Measurements from ENCODE around the gene ABHD10. TPM values are rescaled to one million over a fixed set of nuclear protein-coding genes. Genes with fewer than 3 reads are reported as not detected.

ABHD10 gene
- total and polyA plus RNA-seq, 10 of the 15 experiments (the other 5 are each of a cell fraction or from before 2014, with no cell fraction given): 12.3 to 51.0 (median 28.9) TPM

GRCh38 chr3:112012205-112012992 lies 33.6 kb downstream of the ABHD10 start:
- no peaks in the 10 kb centered on the region for H3K9me3 ChIP-seq (replicated peaks; ENCODE audit: control insufficient read depth, insufficient read depth, low read length)
- DNase-seq (ENCODE audit: low read depth, low spot score) (no peak), FAIRE-seq (no peak), ATAC-seq (no peak)
- WGBS (ENCODE audit: insufficient coverage, insufficient replicate concordance, low lambda C conversion rate, missing lambda C conversion rate): 63% methylated on average over 6 of the region's 6 CpGs
- in situ Hi-C loops (cut with MboI) (no loop called here), intact Hi-C loops (cut with micrococcal nuclease; ENCODE audit: unreplicated experiment) (no loop called here)
- BruUV-seq (replicated peaks): no TSS peak
- no peak overlapping the region for H2AFZ ChIP-seq (ENCODE audit: control insufficient read depth, low read depth, low read length)
- no peaks in the 10 kb centered on the region for H3K4me1 ChIP-seq (ENCODE audit: control insufficient read depth, insufficient read depth, low read length)
- no peak overlapping the region for H3K9ac ChIP-seq (ENCODE audit: control insufficient read depth, insufficient read depth, low read length)
- ChIA-PET RAD21 (ENCODE audit: unreplicated experiment) (interaction anchor here (0.5 to 6.0 kb wide), 27 partner anchors 9 to 963 kb away, joined by 3 to 158 read pairs (median 8); partner anchors contain the start of genes ABHD10, CD200R1, PHLDB2 and TAGLN3), POLR2A (interaction anchor here (0.6 to 2.5 kb wide), 5 partner anchors 8 to 304 kb away, joined by 5 to 9 read pairs (median 8); partner anchors contain the start of gene ABHD10), CTCF (interaction anchor here (0.8 to 10.9 kb wide), 34 partner anchors 9 to 343 kb away, joined by 3 to 467 read pairs (median 12); partner anchors contain the start of genes ABHD10, PHLDB2, TAGLN3 and TMPRSS7), SMC1A (ENCODE audit: uncharacterized antibody, unreplicated experiment) (interaction anchor here (0.5 to 15.1 kb wide), 27 partner anchors 17 to 344 kb away, joined by 3 to 417 read pairs (median 7); partner anchors contain the start of genes ABHD10 and TAGLN3)
- H3K36me3 ChIP-seq (ENCODE audit: control insufficient read depth in 2 of 2, insufficient read depth in 2 of 2, low read length in 1 of 2): no peaks in the 10 kb centered on the region
- H3K79me2 ChIP-seq (ENCODE audit: control insufficient read depth, insufficient read depth, low read length): no peaks in the 10 kb centered on the region
- H3K4me2 ChIP-seq (ENCODE audit: control insufficient read depth, insufficient read depth): no peak overlapping the region
- no peaks in the 10 kb centered on the region for H4K20me1 ChIP-seq (ENCODE audit: control insufficient read depth, insufficient read depth)
- no peak overlapping the region for H3K4me3 ChIP-seq
- no peaks in the 10 kb centered on the region; a peak in 1 of 4 replicates for H3K27me3 ChIP-seq (replicated peaks in 1 of 2; ENCODE audit: control insufficient read depth in 2 of 2, insufficient read depth in 2 of 2, low read length in 1 of 2)
- no peak overlapping the region for H3K27ac ChIP-seq (ENCODE audit: control insufficient read depth, insufficient read depth)
- no peak for TF ChIP-seq PAX5 (IDR thresholded peaks at IDR 0.05; ENCODE audit: borderline replicate concordance, low read depth, low read length)
- no peak for TF ChIP-seq E2F8 (IDR thresholded peaks at IDR 0.05; ENCODE audit: low read depth, partially characterized antibody)
- no peak for TF ChIP-seq POLR2AphosphoS2 (IDR thresholded peaks at IDR 0.05; ENCODE audit: low read depth, low read length)
- TF ChIP-seq SIX5 (IDR thresholded peaks at IDR 0.05; ENCODE audit: low read depth, low read length, severe bottlenecking): no peak
- TF ChIP-seq CBX3 (IDR thresholded peaks at IDR 0.05; ENCODE audit: borderline replicate concordance, low read depth): no peak
- no peak for TF ChIP-seq ELK1 (IDR thresholded peaks at IDR 0.05; ENCODE audit: low read depth, low read length)
- no peak for TF ChIP-seq CBX5 (IDR thresholded peaks at IDR 0.05; ENCODE audit: low read depth)
- no peak for TF ChIP-seq RAD21 (IDR thresholded peaks at IDR 0.05; ENCODE audit: insufficient read depth, low read depth, low read length)
- TF ChIP-seq SREBF2 (IDR thresholded peaks at IDR 0.05; ENCODE audit: low read length): no peak
- no peak for TF ChIP-seq IRF5 (IDR thresholded peaks at IDR 0.05; ENCODE audit: borderline replicate concordance)
- no peak for TF ChIP-seq ZNF687 (IDR thresholded peaks at IDR 0.05)

Measured in GM12878 (cell line).